C4-2B (cell line): Measurements from ENCODE around the gene NFKB1.

Experiments used
- H3K27ac ChIP-seq: fragments of 450-650 bp; 2 replicates; pipeline ENCODE4 v1.5.1; 2017
- CTCF ChIP-seq: fragments of 450-650 bp; conservative IDR thresholded peaks from 2 replicates; pipeline ENCODE4 v1.5.1; 2017; ENCODE audit warnings: mild to moderate bottlenecking
- ZFX ChIP-seq: fragments of 450-650 bp; IDR thresholded peaks from 2 replicates; pipeline ENCODE4 v1.6.1; 2017

NFKB1 gene

GRCh38 chr4:102647117-102647516 is 146.0 kb downstream of the NFKB1 start:
- TF ChIP-seq CTCF (no peak), ZFX (no peak)
- no peak overlapping the region for H3K27ac ChIP-seq

DNA sequence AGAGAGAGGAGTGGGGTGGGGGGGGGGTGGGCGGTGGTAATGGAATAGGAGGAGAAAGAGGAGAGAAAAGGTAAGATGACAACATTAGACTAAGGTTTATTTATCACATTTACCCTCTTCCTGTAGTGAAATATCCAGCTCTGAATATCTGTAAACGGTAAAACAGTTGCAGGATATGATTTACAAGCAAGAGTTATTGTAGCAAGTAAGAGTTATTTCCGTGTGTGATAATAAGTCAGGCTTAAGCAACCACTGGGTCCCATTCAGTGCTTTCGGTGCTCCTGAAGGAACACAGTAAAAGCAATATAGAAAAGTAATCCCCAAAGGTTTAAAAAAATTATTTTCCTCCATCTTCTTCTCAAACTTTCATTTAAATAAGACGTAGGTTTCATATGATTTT is 156.0 kb downstream of the NFKB1 start:
- no peak overlapping the region for H3K27ac ChIP-seq
- TF ChIP-seq ZFX (no peak), CTCF (no peak)

- H3K27ac ChIP-seq: no peak overlapping the region
- TF ChIP-seq ZFX (no peak), CTCF (no peak)
Observed at GRCh38 chr4:102663073-102663472, 161.9 kb downstream of the NFKB1 start.

GRCh38 chr4:102665527-102665926 is 164.4 kb downstream of the NFKB1 start:
- no peak overlapping the region for H3K27ac ChIP-seq
- no peak for TF ChIP-seq ZFX
- TF ChIP-seq CTCF: no peak
